Loucy (cell line): ENCODE results near the gene CCDC150.

ENCODE experiments used
- CTCF ChIP-seq: fragments of 200-600 bp; sonication (generic); conservative IDR thresholded peaks from 2 replicates; pipeline ENCODE4 v1.5.1; 2014; ENCODE audit warnings: mild to moderate bottlenecking, antibody characterized with exemption, low read length
- EZH2phosphoT487 ChIP-seq: fragments of 200-600 bp; IDR thresholded peaks from 2 replicates; pipeline ENCODE4 v1.6.1; 2018; ENCODE audit warnings: antibody characterized with exemption, mild to moderate bottlenecking, moderate library complexity, borderline replicate concordance

- no peak for TF ChIP-seq CTCF
- no peak for TF ChIP-seq EZH2phosphoT487
Observed at GRCh38 chr2:196737046-196737445, 97.5 kb downstream of the CCDC150 start.
